ENCODE measurements around the gene NSMCE1.

NSMCE1 gene

DNA sequence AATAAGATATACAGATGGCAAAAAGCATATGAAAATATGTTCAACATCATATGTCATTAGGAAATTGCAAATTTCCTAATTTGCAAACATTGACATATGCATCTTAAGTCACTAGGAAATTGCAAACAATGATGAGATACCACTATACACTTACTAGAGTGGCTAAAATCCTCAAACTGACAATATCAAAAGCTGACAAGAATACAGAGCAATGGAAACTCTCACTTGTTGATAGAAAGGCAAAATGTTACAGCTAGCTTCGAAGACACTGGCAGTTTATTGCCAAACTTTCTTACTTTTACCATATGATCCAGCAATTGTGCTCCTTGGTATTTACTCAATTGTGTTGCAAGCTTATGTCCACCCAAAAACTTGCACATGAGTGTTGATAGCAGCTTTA, 40.2 kb upstream of the NSMCE1 start:
- Histone ChIP-seq H3K36me3 (ENCODE audit: control insufficient read depth, insufficient read depth, low read length) (no peaks in the 10 kb centered on the region), H3K79me2 (no peaks in the 10 kb centered on the region), H3K27ac (no peak overlapping the region), H3K4me2 (ENCODE audit: low read length) (no peak overlapping the region), H3K4me3 (ENCODE audit: low read depth, low read length) (no peak overlapping the region), H2AFZ (no peak overlapping the region), H3K27me3 (ENCODE audit: control insufficient read depth, insufficient read depth, low read length) (no peaks in the 10 kb centered on the region), H3K4me1 (peaks cover 4% of the 10 kb centered on the region), H3K9ac (no peak overlapping the region), H3K9me3 (ENCODE audit: control insufficient read depth, low read length) (no peaks in the 10 kb centered on the region)
- TF ChIP-seq, protein P1, sequence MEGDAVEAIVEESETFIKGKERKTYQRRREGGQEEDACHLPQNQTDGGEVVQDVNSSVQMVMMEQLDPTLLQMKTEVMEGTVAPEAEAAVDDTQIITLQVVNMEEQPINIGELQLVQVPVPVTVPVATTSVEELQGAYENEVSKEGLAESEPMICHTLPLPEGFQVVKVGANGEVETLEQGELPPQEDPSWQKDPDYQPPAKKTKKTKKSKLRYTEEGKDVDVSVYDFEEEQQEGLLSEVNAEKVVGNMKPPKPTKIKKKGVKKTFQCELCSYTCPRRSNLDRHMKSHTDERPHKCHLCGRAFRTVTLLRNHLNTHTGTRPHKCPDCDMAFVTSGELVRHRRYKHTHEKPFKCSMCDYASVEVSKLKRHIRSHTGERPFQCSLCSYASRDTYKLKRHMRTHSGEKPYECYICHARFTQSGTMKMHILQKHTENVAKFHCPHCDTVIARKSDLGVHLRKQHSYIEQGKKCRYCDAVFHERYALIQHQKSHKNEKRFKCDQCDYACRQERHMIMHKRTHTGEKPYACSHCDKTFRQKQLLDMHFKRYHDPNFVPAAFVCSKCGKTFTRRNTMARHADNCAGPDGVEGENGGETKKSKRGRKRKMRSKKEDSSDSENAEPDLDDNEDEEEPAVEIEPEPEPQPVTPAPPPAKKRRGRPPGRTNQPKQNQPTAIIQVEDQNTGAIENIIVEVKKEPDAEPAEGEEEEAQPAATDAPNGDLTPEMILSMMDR (IDR thresholded peaks at IDR 0.05) = no peak

GRCh38 chr16:27305839-27306442, 37.4 kb upstream of the NSMCE1 start:
- no peak overlapping the region for H3K27ac ChIP-seq
- TF ChIP-seq, protein P1 (IDR thresholded peaks at IDR 0.05) = no peak

GRCh38 chr16:27304881-27305745, 36.5 kb upstream of the NSMCE1 start:
- Histone ChIP-seq H3K36me3 (ENCODE audit: control insufficient read depth, insufficient read depth, low read length) (no peaks in the 10 kb centered on the region), H3K27ac (no peak overlapping the region), H3K27me3 (ENCODE audit: control insufficient read depth, insufficient read depth, low read length) (no peaks in the 10 kb centered on the region), H3K4me2 (ENCODE audit: low read length) (no peak overlapping the region), H3K9me3 (ENCODE audit: control insufficient read depth, low read length) (no peaks in the 10 kb centered on the region), H3K79me2 (no peaks in the 10 kb centered on the region), H3K9ac (no peak overlapping the region), H2AFZ (no peak overlapping the region), H3K4me1 (no peaks in the 10 kb centered on the region), H3K4me3 (ENCODE audit: low read depth, low read length) (no peak overlapping the region)
- TF ChIP-seq, protein P1 (IDR thresholded peaks at IDR 0.05) = no peak

More at GRCh38 chr16:27305839-27306442, 37.4 kb upstream of the NSMCE1 start:
- Histone ChIP-seq H3K36me3 (ENCODE audit: control insufficient read depth, insufficient read depth, low read length) (no peaks in the 10 kb centered on the region), H3K79me2 (no peaks in the 10 kb centered on the region), H3K27me3 (ENCODE audit: control insufficient read depth, insufficient read depth, low read length) (no peaks in the 10 kb centered on the region), H3K9ac (no peak overlapping the region), H3K9me3 (ENCODE audit: control insufficient read depth, low read length) (no peaks in the 10 kb centered on the region), H2AFZ (no peak overlapping the region), H3K4me1 (no peaks in the 10 kb centered on the region), H3K4me2 (ENCODE audit: low read length) (no peak overlapping the region), H3K4me3 (ENCODE audit: low read depth, low read length) (no peak overlapping the region)

- Histone ChIP-seq H3K79me2 (no peaks in the 10 kb centered on the region), H3K36me3 (ENCODE audit: control insufficient read depth, insufficient read depth, low read length) (no peaks in the 10 kb centered on the region), H3K27ac (no peak overlapping the region), H3K9ac (no peak overlapping the region), H2AFZ (no peak overlapping the region), H3K4me3 (ENCODE audit: low read depth, low read length) (no peak overlapping the region), H3K4me1 (no peaks in the 10 kb centered on the region), H3K27me3 (ENCODE audit: control insufficient read depth, insufficient read depth, low read length) (no peaks in the 10 kb centered on the region), H3K9me3 (ENCODE audit: control insufficient read depth, low read length) (no peaks in the 10 kb centered on the region), H3K4me2 (ENCODE audit: low read length) (no peak overlapping the region)
- TF ChIP-seq, protein P1 (IDR thresholded peaks at IDR 0.05) = no peak
Measured at GRCh38 chr16:27304102-27304501, 35.5 kb upstream of the NSMCE1 start.

All from parathyroid adenoma (tissue), 2 donors.